ENCODE data around the gene R3HDM4. TPM values are rescaled to one million over a fixed set of nuclear protein-coding genes. Genes with fewer than 3 reads are reported as not detected.

Gene R3HDM4
- total and polyA plus RNA-seq, 9 of the 15 experiments (the other 6 are each of a cell fraction or from before 2014, with no cell fraction given) = 3.2 to 154 (median 59.0) TPM

GRCh38 chr19:954672-955494, 41.9 kb upstream of the R3HDM4 start (continued):
- TF ChIP-seq MITF (IDR thresholded peaks at IDR 0.05) (peak; percentile 58; the same call in 1 of the 2 replicates), SNIP1 (IDR thresholded peaks at IDR 0.05; ENCODE audit: low read depth) (no peak), CTBP1 (IDR thresholded peaks at IDR 0.05; ENCODE audit: borderline replicate concordance) (peak; percentile 42), NFRKB (IDR thresholded peaks at IDR 0.05; ENCODE audit: low read depth) (no peak), SFPQ (IDR thresholded peaks at IDR 0.05; ENCODE audit: low read depth, low read length) (no peak), EWSR1 (IDR thresholded peaks at IDR 0.05; ENCODE audit: borderline replicate concordance, low read depth, partially characterized antibody) (no peak), GABPB2 (CRISPR knock-in tag; conservative IDR thresholded peaks at IDR 0.05) (no peak), MAFK (IDR thresholded peaks at IDR 0.05; ENCODE audit: low read length) (no peak), OTX1 (CRISPR knock-in tag; IDR thresholded peaks at IDR 0.05) (no peak), JUN (IDR thresholded peaks at IDR 0.05; ENCODE audit: borderline replicate concordance, low read depth, low read length) (no peak), JUN (CRISPR knock-in tag; IDR thresholded peaks at IDR 0.05; ENCODE audit: borderline replicate concordance) (no peak), ZBTB9 (CRISPR knock-in tag; IDR thresholded peaks at IDR 0.05) (no peak), ETS1 (conservative IDR thresholded peaks at IDR 0.05; ENCODE audit: control insufficient read depth, low read depth, low read length) (peak; percentile 73; the same call in 1 of the 2 replicates), SP2 (IDR thresholded peaks at IDR 0.05; ENCODE audit: extremely low read depth, low read depth, low read length, poor library complexity, severe bottlenecking) (no peak), NRF1 (conservative IDR thresholded peaks at IDR 0.05 in 1 of 2, IDR thresholded peaks at IDR 0.05 in 1 of 2) (peak in 1 of 2 experiments; percentile 10; a peak in 1 of 4 replicates), RNF219 (CRISPR knock-in tag; IDR thresholded peaks at IDR 0.05) (no peak), MLLT1 (IDR thresholded peaks at IDR 0.05) (peak in 1 of 2 experiments; percentile 96; a peak in 2 of 4 replicates)

Data from K562 (cell line).